ENCODE measurements around the gene EIF6. TPM values are rescaled to one million over a fixed set of nuclear protein-coding genes. Genes with fewer than 3 reads are reported as not detected.

The EIF6 gene
- total and polyA plus RNA-seq, 2 of the 8 experiments (the other 6 are each of a cell fraction or from before 2014, with no cell fraction given): 184 to 319 TPM

DNA sequence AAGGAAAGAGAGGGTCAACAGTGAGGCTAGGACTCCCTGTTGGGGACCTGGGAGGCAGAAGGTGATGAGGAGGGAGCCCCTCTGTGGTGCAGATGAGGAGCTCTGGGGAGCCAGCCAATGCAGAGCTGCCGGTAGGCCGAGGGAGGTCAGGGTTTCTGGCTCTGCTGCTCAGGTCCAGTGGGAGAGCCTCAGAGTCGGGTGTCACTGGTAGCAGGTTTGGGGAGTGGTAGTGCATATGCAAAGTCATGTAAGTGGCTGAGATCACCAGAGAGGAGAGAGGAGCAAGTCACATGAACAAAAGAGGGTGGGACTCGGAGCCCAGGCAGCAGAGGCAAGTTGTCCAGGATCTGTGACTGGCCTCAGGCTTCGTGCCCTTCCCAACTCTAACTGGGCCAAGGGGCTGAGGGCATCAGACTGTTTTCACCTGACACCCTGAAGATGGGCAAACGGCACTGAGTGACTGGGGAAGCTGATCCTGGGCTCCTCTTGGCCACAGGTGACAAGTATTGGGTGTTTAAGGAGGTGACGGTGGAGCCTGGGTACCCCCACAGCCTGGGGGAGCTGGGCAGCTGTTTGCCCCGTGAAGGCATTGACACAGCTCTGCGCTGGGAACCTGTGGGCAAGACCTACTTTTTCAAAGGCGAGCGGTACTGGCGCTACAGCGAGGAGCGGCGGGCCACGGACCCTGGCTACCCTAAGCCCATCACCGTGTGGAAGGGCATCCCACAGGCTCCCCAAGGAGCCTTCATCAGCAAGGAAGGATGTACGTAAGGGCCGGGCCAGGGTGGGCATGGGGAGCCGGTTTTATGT lies 13.3 kb downstream of the EIF6 start:
- H3K79me1 ChIP-seq (ENCODE audit: low read depth, low read length): no peaks in the 10 kb centered on the region; the same call in 1 of the 2 replicates
- H3K79me2 ChIP-seq (ENCODE audit: control insufficient read depth in 1 of 2, insufficient read depth in 2 of 2, low read length in 2 of 2): no peaks in the 10 kb centered on the region
- H3K56ac ChIP-seq (replicated peaks; ENCODE audit: insufficient read length, low read depth, low read length): no peak overlapping the region
- 90% methylated on average over 20 of the region's 20 CpGs; no CpG with 5 or more reads in 1 of the 2 experiments for WGBS, 2 experiments (ENCODE audit: extremely low coverage in 1 of 2, insufficient coverage in 1 of 2, insufficient read length in 1 of 2, insufficient replicate concordance in 2 of 2, low coverage in 1 of 2, low lambda C conversion rate in 2 of 2, missing lambda C conversion rate in 1 of 2)
- H2BK5ac ChIP-seq (ENCODE audit: low read depth, low read length): no peak overlapping the region
- H3K18ac ChIP-seq (ENCODE audit: extremely low read depth, low read length): no peak overlapping the region; the same call in 1 of the 2 replicates
- no peak overlapping the region for H3K4me2 ChIP-seq (ENCODE audit: insufficient read depth in 1 of 2, low read depth in 2 of 2, low read length in 2 of 2)
- no peak overlapping the region for H3K14ac ChIP-seq (ENCODE audit: insufficient read length)
- no peaks in the 10 kb centered on the region for H4K20me1 ChIP-seq (replicated peaks in 1 of 2; ENCODE audit: control insufficient read depth in 1 of 2, insufficient read depth in 2 of 2, low read length in 2 of 2)
- no peaks in the 10 kb centered on the region for H3K27me3 ChIP-seq (replicated peaks in 1 of 4; ENCODE audit: control insufficient read depth in 3 of 4, extremely low read depth in 1 of 4, insufficient read depth in 3 of 4, low read length in 3 of 4)
- H2AK5ac ChIP-seq (ENCODE audit: low read depth, low read length): no peak overlapping the region
- H3K27ac ChIP-seq (ENCODE audit: low read depth, low read length): no peak overlapping the region
- no peak overlapping the region for H2BK20ac ChIP-seq (ENCODE audit: low read length)
- H2BK120ac ChIP-seq (replicated peaks; ENCODE audit: low read depth, low read length): no peak overlapping the region
- ChIA-PET POLR2A (ENCODE audit: partially characterized antibody) (interaction anchor here (0.6 to 7.9 kb wide), 6 partner anchors 5 to 124 kb away, joined by 3 to 98 read pairs (median 4); partner anchors contain the start of genes EDEM2 and EIF6), CTCF (ENCODE audit: partially characterized antibody) (interaction anchor here (0.7 to 11.5 kb wide), 11 partner anchors 20 to 397 kb away, joined by 3 to 135 read pairs (median 5); partner anchors contain the start of gene EDEM2)
- H4K8ac ChIP-seq (ENCODE audit: extremely low read depth, insufficient read depth, low read length): no peak overlapping the region
- no peak overlapping the region for H3K23ac ChIP-seq (ENCODE audit: insufficient read length)
- peak overlapping the region; percentile 43; the same call in 1 of the 2 replicates for H2BK12ac ChIP-seq (ENCODE audit: low read depth, low read length)
- peaks cover 0 to 6% (median 2%) of the 10 kb centered on the region in 4 experiments; a peak in 3 of 7 replicates for H3K4me1 ChIP-seq (replicated peaks in 1 of 4; ENCODE audit: control insufficient read depth in 3 of 4, insufficient read depth in 4 of 4, low read length in 3 of 4)
- no peak for FAIRE-seq
- no peaks in the 10 kb centered on the region for H3K9me3 ChIP-seq (ENCODE audit: insufficient read depth in 2 of 2, low read depth in 1 of 2, low read length in 1 of 2)
- H3K23me2 ChIP-seq (ENCODE audit: low read depth, low read length): no peaks in the 10 kb centered on the region
- H4K91ac ChIP-seq (replicated peaks; ENCODE audit: insufficient read length, low read length): no peak overlapping the region
- H3K4me3 ChIP-seq (ENCODE audit: extremely low read depth in 1 of 4, insufficient read depth in 2 of 4, low read depth in 3 of 4, low read length in 4 of 4): no peak overlapping the region
- H3K36me3 ChIP-seq (ENCODE audit: control insufficient read depth in 2 of 4, insufficient read depth in 4 of 4, low read length in 3 of 4): peaks cover 0 to 12% (median 0%) of the 10 kb centered on the region in 4 experiments; a peak in 3 of 8 replicates
- no peak overlapping the region for H3K9ac ChIP-seq (replicated peaks in 1 of 4; ENCODE audit: extremely low read depth in 1 of 4, low read depth in 3 of 4, low read length in 3 of 4)
- no peak overlapping the region for H3K4ac ChIP-seq (replicated peaks; ENCODE audit: insufficient read length, low read depth, low read length)
- H2BK15ac ChIP-seq (ENCODE audit: low read length): no peak overlapping the region
- no peak overlapping the region for H2AFZ ChIP-seq (ENCODE audit: low read length)
- DNase-seq (ENCODE audit: low read depth in 1 of 2, low spot score in 2 of 2): no peak
- no peak overlapping the region for H4K5ac ChIP-seq (ENCODE audit: insufficient read length, low read depth, low read length)
- no peak for TF ChIP-seq FOSL1 (IDR thresholded peaks at IDR 0.05; ENCODE audit: insufficient read depth, low read depth, low read length)
- TF ChIP-seq HDAC2 (IDR thresholded peaks at IDR 0.05; ENCODE audit: borderline replicate concordance in 1 of 2, low read depth in 2 of 2, low read length in 2 of 2): no peak
- TF ChIP-seq, protein P1, sequence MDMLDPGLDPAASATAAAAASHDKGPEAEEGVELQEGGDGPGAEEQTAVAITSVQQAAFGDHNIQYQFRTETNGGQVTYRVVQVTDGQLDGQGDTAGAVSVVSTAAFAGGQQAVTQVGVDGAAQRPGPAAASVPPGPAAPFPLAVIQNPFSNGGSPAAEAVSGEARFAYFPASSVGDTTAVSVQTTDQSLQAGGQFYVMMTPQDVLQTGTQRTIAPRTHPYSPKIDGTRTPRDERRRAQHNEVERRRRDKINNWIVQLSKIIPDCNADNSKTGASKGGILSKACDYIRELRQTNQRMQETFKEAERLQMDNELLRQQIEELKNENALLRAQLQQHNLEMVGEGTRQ (IDR thresholded peaks at IDR 0.05; ENCODE audit: low read length): no peak
- TF ChIP-seq POLR2A (IDR thresholded peaks at IDR 0.05; ENCODE audit: control extremely low read depth in 1 of 2, low read depth in 2 of 2, low read length in 2 of 2): no peak
- no peak for TF ChIP-seq SP4 (IDR thresholded peaks at IDR 0.05; ENCODE audit: low read length)
- TF ChIP-seq NANOG (IDR thresholded peaks at IDR 0.05; ENCODE audit: insufficient read depth, low read depth, low read length, poor library complexity, severe bottlenecking): no peak
- TF ChIP-seq JUN (IDR thresholded peaks at IDR 0.05; ENCODE audit: low read depth, low read length): no peak
- no peak for TF ChIP-seq CEBPB (IDR thresholded peaks at IDR 0.05; ENCODE audit: low read depth, low read length)
- TF ChIP-seq SP1 (IDR thresholded peaks at IDR 0.05; ENCODE audit: low read depth, low read length): no peak
- TF ChIP-seq JUND (IDR thresholded peaks at IDR 0.05; ENCODE audit: low read length): no peak
- no peak for TF ChIP-seq TAF7 (optimal IDR thresholded peaks at IDR 0.05; ENCODE audit: borderline replicate concordance, low read depth, low read length)

Data from H1 (cell line).